ENCODE results near the gene MRGPRF. TPM values are rescaled to one million over a fixed set of nuclear protein-coding genes. Genes with fewer than 3 reads are reported as not detected.

Gene MRGPRF
- total RNA-seq, 3 donors from 2014 or later, result 5.9 to 21.3 (median 12.9) TPM

GRCh38 chr11:69017951-69018350 is 4.9 kb upstream of the MRGPRF start:
- Histone ChIP-seq H3K36me3 (no peaks in the 10 kb centered on the region), H3K9me3 (no peaks in the 10 kb centered on the region), H3K4me1 (peaks cover 0 to 4% of the 10 kb centered on the region in 2 donors), H3K4me3 (no peak overlapping the region), H3K27ac (no peak overlapping the region), H3K27me3 (peaks cover 0 to 9% of the 10 kb centered on the region in 2 donors)
- intact Hi-C loops (cut with DNase I; ENCODE audit: low total_unique reads), result no loop called here
- TF ChIP-seq POLR2A (IDR thresholded peaks at IDR 0.05) (no peak), CTCF (IDR thresholded peaks at IDR 0.05) (no peak), POLR2AphosphoS5 (IDR thresholded peaks at IDR 0.05) (no peak)
- DNase-seq (ENCODE audit: low spot score in 2 of 2), result no peak

- Histone ChIP-seq H3K27me3 (peaks cover 0 to 14% of the 10 kb centered on the region in 2 donors), H3K4me1 (peaks cover 0 to 10% of the 10 kb centered on the region in 2 donors), H3K36me3 (no peaks in the 10 kb centered on the region), H3K9me3 (no peaks in the 10 kb centered on the region), H3K27ac (peak overlapping the region; percentile 75 to 95), H3K4me3 (no peak overlapping the region)
- intact Hi-C loops (cut with DNase I; ENCODE audit: low total_unique reads), result no loop called here
- no peak for DNase-seq (ENCODE audit: low spot score in 2 of 2)
- TF ChIP-seq POLR2AphosphoS5 (IDR thresholded peaks at IDR 0.05), result no peak
- TF ChIP-seq CTCF (IDR thresholded peaks at IDR 0.05), result no peak
- TF ChIP-seq POLR2A (IDR thresholded peaks at IDR 0.05), result no peak
Measured at GRCh38 chr11:69014898-69015549, 2.0 kb upstream of the MRGPRF start.

GRCh38 chr11:69014084-69014851 is 1.2 kb upstream of the MRGPRF start:
- peaks cover 0 to 10% of the 10 kb centered on the region in 2 donors for H3K4me1 ChIP-seq
- no peaks in the 10 kb centered on the region for H3K36me3 ChIP-seq
- peak overlapping the region; percentile 75 to 95 for H3K27ac ChIP-seq
- intact Hi-C loops (cut with DNase I; ENCODE audit: low total_unique reads), result no loop called here
- no peaks in the 10 kb centered on the region for H3K9me3 ChIP-seq
- H3K27me3 ChIP-seq, result peaks cover 0 to 14% of the 10 kb centered on the region in 2 donors
- TF ChIP-seq POLR2A (IDR thresholded peaks at IDR 0.05), result no peak
- no peak for TF ChIP-seq POLR2AphosphoS5 (IDR thresholded peaks at IDR 0.05)
- TF ChIP-seq CTCF (IDR thresholded peaks at IDR 0.05), result no peak
- H3K4me3 ChIP-seq, result peak overlapping the region; percentile 46 to 70 (median 53)
- DNase-seq (ENCODE audit: low spot score in 2 of 2), result no peak

- Histone ChIP-seq H3K4me3 (peak overlapping the region; percentile 46 to 70 (median 53)), H3K4me1 (peaks cover 0 to 10% of the 10 kb centered on the region in 2 donors), H3K27me3 (peaks cover 0 to 14% of the 10 kb centered on the region in 2 donors), H3K9me3 (no peaks in the 10 kb centered on the region), H3K36me3 (no peaks in the 10 kb centered on the region), H3K27ac (peak overlapping the region; percentile 75 to 95)
- TF ChIP-seq POLR2AphosphoS5 (IDR thresholded peaks at IDR 0.05) (peak in 1 of 3 donors; percentile 25), CTCF (IDR thresholded peaks at IDR 0.05) (no peak), POLR2A (IDR thresholded peaks at IDR 0.05) (no peak)
- DNase-seq (ENCODE audit: low spot score in 2 of 2), result no peak
- intact Hi-C loops (cut with DNase I; ENCODE audit: low total_unique reads), result no loop called here
Measured at GRCh38 chr11:69012092-69013008, 696 bp downstream of the MRGPRF start.

Data from breast epithelium (tissue), 4 donors.